Measurements from ENCODE around the gene PPT2. TPM values are rescaled to one million over a fixed set of nuclear protein-coding genes. Genes with fewer than 3 reads are reported as not detected.

Gene PPT2
- total RNA-seq, 1 donor from 2014 or later, result 55.1 TPM

GRCh38 chr6:32179766-32180405 lies 25.9 kb downstream of the PPT2 start:
- Mint-ChIP-seq H3K4me3 (ENCODE audit: unreplicated experiment) (peak overlapping the region; percentile 94), H3K4me1 (ENCODE audit: low read depth, unreplicated experiment) (peaks cover 33% of the 10 kb centered on the region), H3K9me3 (ENCODE audit: unreplicated experiment) (peaks cover 19% of the 10 kb centered on the region), H3K36me3 (ENCODE audit: unreplicated experiment) (peaks cover 5% of the 10 kb centered on the region), H3K27ac (ENCODE audit: unreplicated experiment) (no peak overlapping the region), H3K27me3 (ENCODE audit: unreplicated experiment) (peaks cover 20% of the 10 kb centered on the region)
- no peak for DNase-seq
- TF ChIP-seq CTCF (IDR thresholded peaks at IDR 0.05; ENCODE audit: partially characterized antibody, unreplicated experiment), result no peak

GRCh38 chr6:32181148-32181702 lies 27.3 kb downstream of the PPT2 start:
- Mint-ChIP-seq H3K9me3 (ENCODE audit: unreplicated experiment) (peaks cover 17% of the 10 kb centered on the region), H3K4me1 (ENCODE audit: low read depth, unreplicated experiment) (peaks cover 29% of the 10 kb centered on the region), H3K27me3 (ENCODE audit: unreplicated experiment) (peaks cover 18% of the 10 kb centered on the region), H3K36me3 (ENCODE audit: unreplicated experiment) (peaks cover 5% of the 10 kb centered on the region), H3K27ac (ENCODE audit: unreplicated experiment) (peak overlapping the region; percentile 28), H3K4me3 (ENCODE audit: unreplicated experiment) (no peak overlapping the region)
- DNase-seq, result no peak
- no peak for TF ChIP-seq CTCF (IDR thresholded peaks at IDR 0.05; ENCODE audit: partially characterized antibody, unreplicated experiment)

GRCh38 chr6:32181915-32182529 lies 28.1 kb downstream of the PPT2 start:
- Mint-ChIP-seq H3K4me3 (ENCODE audit: unreplicated experiment) (no peak overlapping the region), H3K36me3 (ENCODE audit: unreplicated experiment) (peaks cover 5% of the 10 kb centered on the region)

GRCh38 chr6:32182555-32182981 lies 28.6 kb downstream of the PPT2 start:
- no peak overlapping the region for H3K27ac Mint-ChIP-seq (ENCODE audit: unreplicated experiment)
- H3K27me3 Mint-ChIP-seq (ENCODE audit: unreplicated experiment), result peaks cover 19% of the 10 kb centered on the region
- DNase-seq, result no peak
- TF ChIP-seq CTCF (IDR thresholded peaks at IDR 0.05; ENCODE audit: partially characterized antibody, unreplicated experiment), result no peak
- H3K9me3 Mint-ChIP-seq (ENCODE audit: unreplicated experiment), result peaks cover 10% of the 10 kb centered on the region
- peaks cover 27% of the 10 kb centered on the region for H3K4me1 Mint-ChIP-seq (ENCODE audit: low read depth, unreplicated experiment)
- H3K4me3 Mint-ChIP-seq (ENCODE audit: unreplicated experiment), result no peak overlapping the region
- peaks cover 5% of the 10 kb centered on the region for H3K36me3 Mint-ChIP-seq (ENCODE audit: unreplicated experiment)

More at GRCh38 chr6:32181915-32182529, 28.1 kb downstream of the PPT2 start:
- no peak for DNase-seq
- H3K27me3 Mint-ChIP-seq (ENCODE audit: unreplicated experiment), result peaks cover 18% of the 10 kb centered on the region
- no peak overlapping the region for H3K27ac Mint-ChIP-seq (ENCODE audit: unreplicated experiment)
- H3K9me3 Mint-ChIP-seq (ENCODE audit: unreplicated experiment), result peaks cover 13% of the 10 kb centered on the region
- H3K4me1 Mint-ChIP-seq (ENCODE audit: low read depth, unreplicated experiment), result peaks cover 25% of the 10 kb centered on the region
- no peak for TF ChIP-seq CTCF (IDR thresholded peaks at IDR 0.05; ENCODE audit: partially characterized antibody, unreplicated experiment)

GRCh38 chr6:32183030-32183429 lies 29.1 kb downstream of the PPT2 start:
- peaks cover 27% of the 10 kb centered on the region for H3K4me1 Mint-ChIP-seq (ENCODE audit: low read depth, unreplicated experiment)
- H3K36me3 Mint-ChIP-seq (ENCODE audit: unreplicated experiment), result peaks cover 5% of the 10 kb centered on the region
- no peak for TF ChIP-seq CTCF (IDR thresholded peaks at IDR 0.05; ENCODE audit: partially characterized antibody, unreplicated experiment)

More at GRCh38 chr6:32183030-32183429, 29.1 kb downstream of the PPT2 start:
- peaks cover 15% of the 10 kb centered on the region for H3K27me3 Mint-ChIP-seq (ENCODE audit: unreplicated experiment)
- H3K9me3 Mint-ChIP-seq (ENCODE audit: unreplicated experiment), result peaks cover 7% of the 10 kb centered on the region
- no peak overlapping the region for H3K4me3 Mint-ChIP-seq (ENCODE audit: unreplicated experiment)
- DNase-seq, result no peak
- no peak overlapping the region for H3K27ac Mint-ChIP-seq (ENCODE audit: unreplicated experiment)

Measured in glutamatergic neuron (in vitro differentiated cells).